ENCODE measurements around the gene E4F1. TPM values are rescaled to one million over a fixed set of nuclear protein-coding genes. Genes with fewer than 3 reads are reported as not detected.

The E4F1 gene
- total RNA-seq = 10 to 100 TPM; 26.3 to 29.4 TPM

GRCh38 chr16:2223221-2223941 is at the start of gene E4F1:
Gene E4F1, plus strand, starts transcription at chr16:2223591. Its CDS starts 23 bp downstream, at chr16:2223614.
- peak within 1 kb of the TSS; percentile 84 for H3K4me3 Mint-ChIP-seq
- CTCF ChIA-PET = interaction anchor here (1.2 kb wide), 1 partner anchor 9 kb away, joined by 5 read pairs; the partner anchor contains the start of gene PGP
- POLR2A ChIA-PET = interaction anchor here (0.6 to 2.2 kb wide), 6 partner anchors 9 to 309 kb away, joined by 3 to 13 read pairs (median 4); partner anchors contain the start of genes ATP6V0C, PGP and TRAF7
- peaks cover 22% of the 10 kb centered on the region for H3K4me1 Mint-ChIP-seq
- H3K27me3 Mint-ChIP-seq = no peaks in the 10 kb centered on the region
- H3K9me3 Mint-ChIP-seq = no peaks in the 10 kb centered on the region
- DNase-seq = peak; percentile 100
- peaks cover 3% of the 10 kb centered on the region for H3K36me3 Mint-ChIP-seq (ENCODE audit: low read depth)
- H3K27ac Mint-ChIP-seq = peak within 1 kb of the TSS; percentile 74

- peaks cover 16% of the 10 kb centered on the region for H3K36me3 Mint-ChIP-seq (ENCODE audit: low read depth)
- ChIA-PET CTCF (no interaction called here), POLR2A (interaction anchor here (1.5 kb wide), 1 partner anchor 19 kb away, joined by 4 read pairs; the partner anchor contains the start of gene TRAF7)
- no peaks in the 10 kb centered on the region for H3K4me1 Mint-ChIP-seq
- no peak for DNase-seq
- no peaks in the 10 kb centered on the region for H3K27me3 Mint-ChIP-seq
- H3K4me3 Mint-ChIP-seq = no peak overlapping the region
- H3K27ac Mint-ChIP-seq = no peak overlapping the region
- H3K9me3 Mint-ChIP-seq = no peaks in the 10 kb centered on the region
These were observed 49.5 kb upstream of the E4F1 start for GRCh38 chr16:2173916-2174315.

GRCh38 chr16:2174396-2175131 is 48.8 kb upstream of the E4F1 start:
- Mint-ChIP-seq H3K27ac (no peak overlapping the region), H3K4me3 (no peak overlapping the region), H3K4me1 (no peaks in the 10 kb centered on the region), H3K9me3 (no peaks in the 10 kb centered on the region), H3K36me3 (ENCODE audit: low read depth) (peaks cover 16% of the 10 kb centered on the region), H3K27me3 (no peaks in the 10 kb centered on the region)
- DNase-seq = no peak
- ChIA-PET POLR2A (interaction anchor here (1.5 kb wide), 1 partner anchor 19 kb away, joined by 4 read pairs; the partner anchor contains the start of gene TRAF7), CTCF (no interaction called here)

GRCh38 chr16:2175454-2175853 is 47.9 kb upstream of the E4F1 start:
- DNase-seq = no peak
- CTCF ChIA-PET = no interaction called here
- H3K27me3 Mint-ChIP-seq = no peaks in the 10 kb centered on the region
- no peak overlapping the region for H3K4me3 Mint-ChIP-seq
- H3K9me3 Mint-ChIP-seq = no peaks in the 10 kb centered on the region
- H3K36me3 Mint-ChIP-seq (ENCODE audit: low read depth) = peaks cover 16% of the 10 kb centered on the region
- H3K4me1 Mint-ChIP-seq = no peaks in the 10 kb centered on the region
- H3K27ac Mint-ChIP-seq = no peak overlapping the region
- POLR2A ChIA-PET = no interaction called here

GRCh38 chr16:2176047-2176446 is 47.3 kb upstream of the E4F1 start:
- CTCF ChIA-PET = no interaction called here
- DNase-seq = no peak
- H3K4me3 Mint-ChIP-seq = no peak overlapping the region
- H3K27ac Mint-ChIP-seq = no peak overlapping the region
- H3K4me1 Mint-ChIP-seq = no peaks in the 10 kb centered on the region
- POLR2A ChIA-PET = no interaction called here
- no peaks in the 10 kb centered on the region for H3K9me3 Mint-ChIP-seq
- no peaks in the 10 kb centered on the region for H3K27me3 Mint-ChIP-seq
- peaks cover 16% of the 10 kb centered on the region for H3K36me3 Mint-ChIP-seq (ENCODE audit: low read depth)

- ChIA-PET POLR2A (no interaction called here), CTCF (no interaction called here)
- Mint-ChIP-seq H3K36me3 (ENCODE audit: low read depth) (peaks cover 14% of the 10 kb centered on the region), H3K27me3 (no peaks in the 10 kb centered on the region), H3K27ac (no peak overlapping the region), H3K9me3 (no peaks in the 10 kb centered on the region), H3K4me1 (no peaks in the 10 kb centered on the region), H3K4me3 (no peak overlapping the region)
- no peak for DNase-seq
These were observed 46.3 kb upstream of the E4F1 start for GRCh38 chr16:2177101-2177500.

GRCh38 chr16:2177561-2177960 is 45.8 kb upstream of the E4F1 start:
- ChIA-PET POLR2A (no interaction called here), CTCF (no interaction called here)
- no peak for DNase-seq
- peaks cover 14% of the 10 kb centered on the region for H3K36me3 Mint-ChIP-seq (ENCODE audit: low read depth)
- no peak overlapping the region for H3K4me3 Mint-ChIP-seq
- no peak overlapping the region for H3K27ac Mint-ChIP-seq
- no peaks in the 10 kb centered on the region for H3K9me3 Mint-ChIP-seq
- no peaks in the 10 kb centered on the region for H3K4me1 Mint-ChIP-seq
- H3K27me3 Mint-ChIP-seq = no peaks in the 10 kb centered on the region

GRCh38 chr16:2178321-2179106 is 44.9 kb upstream of the E4F1 start:
- no peaks in the 10 kb centered on the region for H3K27me3 Mint-ChIP-seq
- peaks cover 11% of the 10 kb centered on the region for H3K36me3 Mint-ChIP-seq (ENCODE audit: low read depth)
- peak; percentile 46 for DNase-seq
- no peak overlapping the region for H3K4me3 Mint-ChIP-seq
- no peak overlapping the region for H3K27ac Mint-ChIP-seq
- H3K9me3 Mint-ChIP-seq = no peaks in the 10 kb centered on the region
- ChIA-PET CTCF (no interaction called here), POLR2A (no interaction called here)
- H3K4me1 Mint-ChIP-seq = no peaks in the 10 kb centered on the region

GRCh38 chr16:2179107-2179501 is 44.3 kb upstream of the E4F1 start:
- no peak overlapping the region for H3K27ac Mint-ChIP-seq
- H3K9me3 Mint-ChIP-seq = no peaks in the 10 kb centered on the region
- POLR2A ChIA-PET = no interaction called here
- CTCF ChIA-PET = no interaction called here
- no peak overlapping the region for H3K4me3 Mint-ChIP-seq
- no peaks in the 10 kb centered on the region for H3K4me1 Mint-ChIP-seq
- DNase-seq = no peak
- H3K27me3 Mint-ChIP-seq = no peaks in the 10 kb centered on the region
- peaks cover 7% of the 10 kb centered on the region for H3K36me3 Mint-ChIP-seq (ENCODE audit: low read depth)

- H3K27me3 Mint-ChIP-seq = no peaks in the 10 kb centered on the region
- no peaks in the 10 kb centered on the region for H3K4me1 Mint-ChIP-seq
- POLR2A ChIA-PET = no interaction called here
- H3K36me3 Mint-ChIP-seq (ENCODE audit: low read depth) = peaks cover 4% of the 10 kb centered on the region
- no peak overlapping the region for H3K4me3 Mint-ChIP-seq
- H3K9me3 Mint-ChIP-seq = no peaks in the 10 kb centered on the region
- CTCF ChIA-PET = no interaction called here
- no peak overlapping the region for H3K27ac Mint-ChIP-seq
- no peak for DNase-seq
These were observed 43.8 kb upstream of the E4F1 start for GRCh38 chr16:2179576-2179975.

- H3K27ac Mint-ChIP-seq = no peak overlapping the region
- DNase-seq = no peak
- CTCF ChIA-PET = no interaction called here
- H3K9me3 Mint-ChIP-seq = no peaks in the 10 kb centered on the region
- H3K4me3 Mint-ChIP-seq = no peak overlapping the region
- POLR2A ChIA-PET = no interaction called here
- no peaks in the 10 kb centered on the region for H3K27me3 Mint-ChIP-seq
- no peaks in the 10 kb centered on the region for H3K4me1 Mint-ChIP-seq
- peaks cover 4% of the 10 kb centered on the region for H3K36me3 Mint-ChIP-seq (ENCODE audit: low read depth)
These were observed 42.9 kb upstream of the E4F1 start for GRCh38 chr16:2180461-2180860.

GRCh38 chr16:2180962-2181923 is 42.1 kb upstream of the E4F1 start:
- ChIA-PET CTCF (no interaction called here), POLR2A (interaction anchor here (0.9 kb wide), 1 partner anchor 27 kb away, joined by 4 read pairs; no protein-coding TSS in a partner anchor)
- DNase-seq = no peak
- Mint-ChIP-seq H3K4me1 (no peaks in the 10 kb centered on the region), H3K27ac (no peak overlapping the region), H3K27me3 (no peaks in the 10 kb centered on the region), H3K36me3 (ENCODE audit: low read depth) (peaks cover 4% of the 10 kb centered on the region), H3K9me3 (no peaks in the 10 kb centered on the region), H3K4me3 (no peak overlapping the region)

Measured in activated CD4-positive, alpha-beta memory T cell treated with anti-CD3 and anti-CD28 coated beads, Interleukin-2, amount 10 ng/mL, durations not matched to agents 7 days and 5 days (primary cell).